T-helper 1 cell treated with Interleukin-12 subunit alpha and Interleukin-12 subunit beta and Interleukin-4 antibody, amounts not matched to agents 30 μg/mL and 1 μg/mL, for 36 hours (primary cell): ENCODE data around the gene CEP68.
"Not testable (repeated sequence)": the region's sequence is repeated elsewhere in the genome, so short reads cannot be mapped to it uniquely, and the experiment has no call there.

ENCODE experiments used
- H3K27ac Mint-ChIP-seq: one replicate; pipeline ENCODE4 v1.8.0; 2021; ENCODE audit warnings: mild to moderate bottlenecking, mixed read lengths
- H3K27me3 Mint-ChIP-seq: one replicate; pipeline ENCODE4 v1.8.0; 2021; ENCODE audit warnings: low read depth, mixed read lengths
- H3K36me3 Mint-ChIP-seq: one replicate; pipeline ENCODE4 v1.8.0; 2021; ENCODE audit warnings: low read depth, mixed read lengths
- H3K4me1 Mint-ChIP-seq: one replicate; pipeline ENCODE4 v1.8.0; 2021; ENCODE audit warnings: low read depth, mixed read lengths
- H3K4me3 Mint-ChIP-seq: one replicate; pipeline ENCODE4 v1.8.0; 2021; ENCODE audit warnings: mild to moderate bottlenecking, moderate library complexity, mixed read lengths
- H3K9me3 Mint-ChIP-seq: one replicate; pipeline ENCODE4 v1.8.0; 2021; ENCODE audit warnings: mixed read lengths

Gene CEP68, protein sequence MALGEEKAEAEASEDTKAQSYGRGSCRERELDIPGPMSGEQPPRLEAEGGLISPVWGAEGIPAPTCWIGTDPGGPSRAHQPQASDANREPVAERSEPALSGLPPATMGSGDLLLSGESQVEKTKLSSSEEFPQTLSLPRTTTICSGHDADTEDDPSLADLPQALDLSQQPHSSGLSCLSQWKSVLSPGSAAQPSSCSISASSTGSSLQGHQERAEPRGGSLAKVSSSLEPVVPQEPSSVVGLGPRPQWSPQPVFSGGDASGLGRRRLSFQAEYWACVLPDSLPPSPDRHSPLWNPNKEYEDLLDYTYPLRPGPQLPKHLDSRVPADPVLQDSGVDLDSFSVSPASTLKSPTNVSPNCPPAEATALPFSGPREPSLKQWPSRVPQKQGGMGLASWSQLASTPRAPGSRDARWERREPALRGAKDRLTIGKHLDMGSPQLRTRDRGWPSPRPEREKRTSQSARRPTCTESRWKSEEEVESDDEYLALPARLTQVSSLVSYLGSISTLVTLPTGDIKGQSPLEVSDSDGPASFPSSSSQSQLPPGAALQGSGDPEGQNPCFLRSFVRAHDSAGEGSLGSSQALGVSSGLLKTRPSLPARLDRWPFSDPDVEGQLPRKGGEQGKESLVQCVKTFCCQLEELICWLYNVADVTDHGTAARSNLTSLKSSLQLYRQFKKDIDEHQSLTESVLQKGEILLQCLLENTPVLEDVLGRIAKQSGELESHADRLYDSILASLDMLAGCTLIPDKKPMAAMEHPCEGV

DNA sequence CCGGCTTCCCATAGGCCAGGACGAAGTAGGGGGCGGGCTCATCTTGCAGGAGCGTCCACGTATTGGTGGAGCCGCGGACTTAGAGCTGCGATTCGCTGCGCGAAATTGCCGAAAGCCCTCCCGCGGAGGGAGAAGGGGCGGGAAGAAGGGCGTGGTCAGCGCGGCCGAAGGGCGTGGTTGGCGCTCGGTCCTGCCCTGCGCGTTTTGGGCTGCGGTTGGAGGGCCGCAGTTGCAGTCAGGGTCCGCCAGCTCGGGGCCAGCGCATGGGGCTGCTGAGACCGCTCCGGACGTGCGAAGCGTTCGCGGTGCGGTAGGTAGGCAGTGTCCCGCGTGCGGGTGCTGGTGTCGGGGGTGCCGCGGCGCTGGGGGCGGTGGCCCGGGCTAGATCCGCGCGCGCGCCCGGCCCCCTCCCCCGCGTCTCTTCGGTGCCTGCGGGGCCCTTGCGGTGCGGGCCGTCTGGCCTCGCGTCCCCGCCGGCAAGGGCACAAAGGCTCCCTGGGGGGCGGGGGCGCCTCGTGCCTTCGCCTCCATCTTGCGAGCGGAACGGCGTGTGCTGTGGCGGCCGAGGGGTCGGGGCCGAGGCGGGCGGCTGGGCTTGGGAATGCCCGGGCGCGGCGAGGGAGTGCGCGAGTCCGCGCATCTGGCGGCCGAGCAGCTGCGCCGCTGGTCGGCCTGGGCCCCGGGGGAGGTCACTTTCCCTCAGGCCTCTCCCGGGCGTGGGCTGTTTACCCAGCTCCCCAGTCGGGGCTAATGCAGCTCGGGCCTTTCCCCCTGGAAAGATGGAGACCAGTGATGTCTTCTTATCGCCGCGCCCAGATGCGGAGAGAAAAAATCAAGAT lies at the start of gene CEP68:
TSS of gene CEP68 (plus strand) at position 202 of the 839 bp plus-strand sequence. CDS start 13,029 bp downstream, outside the sequence.
- H3K27ac Mint-ChIP-seq: peak within 1 kb of the TSS; percentile 87

DNA sequence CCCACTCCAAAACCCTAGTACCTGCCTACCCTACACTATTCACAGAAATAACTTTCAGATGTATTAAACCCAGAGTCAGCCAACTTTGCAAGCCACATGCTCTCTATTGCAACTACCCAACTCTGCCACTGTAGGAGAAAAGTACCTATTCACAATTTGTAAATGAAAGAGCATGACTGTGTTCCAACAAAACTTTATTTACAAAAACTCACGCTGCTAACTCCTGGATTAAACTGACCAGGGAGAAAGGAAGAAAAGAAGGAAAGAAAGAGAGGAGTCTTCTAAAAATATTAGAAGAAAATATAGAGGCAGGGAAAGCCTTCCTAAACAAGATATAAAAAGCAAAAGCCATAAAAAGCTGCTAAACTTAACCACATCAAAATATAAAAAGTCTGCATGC lies 42.4 kb upstream of the CEP68 start:
- no peak overlapping the region for H3K27ac Mint-ChIP-seq
- peaks cover 14% of the 10 kb centered on the region for H3K4me1 Mint-ChIP-seq
- no peaks in the 10 kb centered on the region for H3K27me3 Mint-ChIP-seq
- peaks cover 49% of the 10 kb centered on the region for H3K36me3 Mint-ChIP-seq
- no peaks in the 10 kb centered on the region for H3K9me3 Mint-ChIP-seq
- H3K4me3 Mint-ChIP-seq: no peak overlapping the region

More for the DNA sequence above, at the start of gene CEP68:
- Mint-ChIP-seq H3K9me3 (no peaks in the 10 kb centered on the region), H3K36me3 (peaks cover 3% of the 10 kb centered on the region), H3K4me3 (peak within 1 kb of the TSS; percentile 95), H3K27me3 (peaks cover 6% of the 10 kb centered on the region), H3K4me1 (peaks cover 48% of the 10 kb centered on the region)

DNA sequence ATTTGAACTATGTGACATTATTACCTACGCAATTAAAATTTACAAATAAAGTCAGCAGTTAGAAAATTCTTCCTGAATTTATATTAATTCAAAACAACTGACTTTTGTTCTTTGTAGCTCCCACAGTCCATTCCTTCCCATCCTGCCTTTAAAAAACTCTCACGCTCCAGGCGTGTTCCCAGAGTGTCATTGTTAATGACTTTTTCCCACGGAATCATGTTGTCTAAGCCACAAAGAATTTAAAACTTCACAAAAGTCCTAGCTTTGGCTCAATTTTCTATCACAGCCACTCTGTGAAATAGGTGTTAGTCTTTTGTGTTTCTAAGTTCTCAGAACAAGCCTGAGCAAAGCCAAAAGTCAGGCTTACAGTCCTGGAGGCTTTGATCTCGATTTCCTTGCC lies 40.5 kb upstream of the CEP68 start:
- Mint-ChIP-seq H3K36me3 (peaks cover 53% of the 10 kb centered on the region), H3K9me3 (no peaks in the 10 kb centered on the region), H3K4me3 (no peak overlapping the region), H3K27ac (no peak overlapping the region), H3K4me1 (peaks cover 14% of the 10 kb centered on the region), H3K27me3 (no peaks in the 10 kb centered on the region)

DNA sequence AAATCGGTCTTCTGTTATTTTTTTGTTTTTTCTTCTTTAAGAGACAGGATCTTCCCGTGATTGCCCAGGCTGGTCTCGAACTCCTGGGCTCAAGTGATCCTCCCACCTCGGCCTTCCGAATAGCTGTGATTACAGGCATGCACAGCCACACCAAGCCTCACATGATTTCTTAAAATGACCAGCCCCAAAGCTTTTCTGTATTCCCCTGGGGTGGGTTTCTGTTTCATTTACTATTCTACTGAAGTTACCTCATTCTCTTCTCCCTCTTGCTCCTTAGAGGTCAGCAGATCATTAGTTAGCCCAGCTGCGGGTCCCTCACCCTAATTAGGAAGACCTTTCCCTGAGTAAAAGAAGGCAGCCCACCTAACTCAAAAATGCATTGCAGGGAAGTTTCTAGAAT lies 39.4 kb upstream of the CEP68 start:
- peak overlapping the region; percentile 60 for H3K27ac Mint-ChIP-seq
- H3K36me3 Mint-ChIP-seq: peaks cover 51% of the 10 kb centered on the region
- no peaks in the 10 kb centered on the region for H3K27me3 Mint-ChIP-seq
- no peaks in the 10 kb centered on the region for H3K9me3 Mint-ChIP-seq
- H3K4me3 Mint-ChIP-seq: no peak overlapping the region
- peaks cover 14% of the 10 kb centered on the region for H3K4me1 Mint-ChIP-seq

DNA sequence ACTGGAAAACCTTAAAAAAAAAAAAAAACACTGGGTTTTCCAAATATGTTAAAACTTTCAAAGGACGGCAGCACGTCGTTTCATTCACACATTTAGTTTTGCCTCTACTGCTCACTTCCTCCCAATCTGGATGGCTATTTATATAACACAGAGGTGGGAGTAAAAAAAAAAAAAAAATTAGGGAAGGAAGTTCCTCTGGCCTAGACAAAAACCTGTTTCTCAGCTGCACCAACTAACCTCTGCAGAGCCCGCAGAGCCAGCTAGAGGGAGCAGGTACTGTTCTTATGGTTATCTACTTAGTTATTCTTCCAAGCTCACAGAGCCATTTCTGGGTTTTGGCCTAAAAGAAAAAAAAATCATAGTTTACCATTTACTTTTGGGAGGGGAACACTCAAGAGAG lies 38.9 kb upstream of the CEP68 start:
- Mint-ChIP-seq H3K4me3 (no peak overlapping the region), H3K27me3 (no peaks in the 10 kb centered on the region), H3K4me1 (peaks cover 14% of the 10 kb centered on the region), H3K36me3 (peaks cover 49% of the 10 kb centered on the region), H3K9me3 (no peaks in the 10 kb centered on the region), H3K27ac (no peak overlapping the region)

DNA sequence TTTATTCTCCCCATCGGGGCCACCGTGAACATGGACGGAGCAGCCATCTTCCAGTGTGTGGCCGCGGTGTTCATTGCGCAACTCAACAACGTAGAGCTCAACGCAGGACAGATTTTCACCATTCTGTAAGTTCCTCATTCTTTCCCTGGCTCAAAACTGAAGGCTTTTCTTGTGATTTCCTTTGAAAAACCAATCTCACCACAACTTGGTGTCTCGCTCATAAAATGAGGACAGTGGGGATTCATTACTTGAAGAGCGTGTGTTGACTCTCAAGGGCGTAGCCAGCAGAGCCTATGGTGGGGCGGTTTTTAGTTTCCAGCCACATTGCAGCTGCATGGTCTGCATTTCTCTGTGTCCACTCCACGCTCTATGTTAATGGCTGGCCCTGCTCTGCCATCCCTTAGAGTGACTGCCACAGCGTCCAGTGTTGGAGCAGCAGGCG lies 38.1 kb upstream of the CEP68 start:
- peaks cover 12% of the 10 kb centered on the region for H3K4me1 Mint-ChIP-seq
- H3K27me3 Mint-ChIP-seq: no peaks in the 10 kb centered on the region
- no peak overlapping the region for H3K27ac Mint-ChIP-seq
- H3K9me3 Mint-ChIP-seq: no peaks in the 10 kb centered on the region
- peaks cover 48% of the 10 kb centered on the region for H3K36me3 Mint-ChIP-seq
- H3K4me3 Mint-ChIP-seq: no peak overlapping the region

DNA sequence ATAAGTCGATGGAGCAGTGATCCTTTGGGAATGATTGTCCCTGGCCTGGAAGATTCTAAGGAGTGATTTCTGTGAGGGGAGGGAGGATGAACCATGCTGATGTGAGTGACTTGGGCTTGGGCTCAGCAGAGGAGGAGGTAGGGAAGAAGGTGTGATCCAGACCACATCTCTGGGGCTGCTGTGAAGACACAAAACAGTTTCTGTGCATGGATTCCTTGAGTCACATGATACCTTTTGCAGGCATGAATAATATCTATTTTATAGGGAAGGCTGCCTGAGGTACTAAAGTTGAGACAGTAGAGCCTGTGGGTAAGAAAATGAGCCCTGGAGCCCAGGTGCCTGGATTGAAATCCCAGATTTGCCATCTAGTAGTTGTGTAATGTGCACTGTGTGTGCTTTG lies 37.2 kb upstream of the CEP68 start:
- no peaks in the 10 kb centered on the region for H3K9me3 Mint-ChIP-seq
- no peaks in the 10 kb centered on the region for H3K27me3 Mint-ChIP-seq
- H3K4me3 Mint-ChIP-seq: no peak overlapping the region
- no peak overlapping the region for H3K27ac Mint-ChIP-seq
- H3K36me3 Mint-ChIP-seq: peaks cover 42% of the 10 kb centered on the region
- peaks cover 10% of the 10 kb centered on the region for H3K4me1 Mint-ChIP-seq

DNA sequence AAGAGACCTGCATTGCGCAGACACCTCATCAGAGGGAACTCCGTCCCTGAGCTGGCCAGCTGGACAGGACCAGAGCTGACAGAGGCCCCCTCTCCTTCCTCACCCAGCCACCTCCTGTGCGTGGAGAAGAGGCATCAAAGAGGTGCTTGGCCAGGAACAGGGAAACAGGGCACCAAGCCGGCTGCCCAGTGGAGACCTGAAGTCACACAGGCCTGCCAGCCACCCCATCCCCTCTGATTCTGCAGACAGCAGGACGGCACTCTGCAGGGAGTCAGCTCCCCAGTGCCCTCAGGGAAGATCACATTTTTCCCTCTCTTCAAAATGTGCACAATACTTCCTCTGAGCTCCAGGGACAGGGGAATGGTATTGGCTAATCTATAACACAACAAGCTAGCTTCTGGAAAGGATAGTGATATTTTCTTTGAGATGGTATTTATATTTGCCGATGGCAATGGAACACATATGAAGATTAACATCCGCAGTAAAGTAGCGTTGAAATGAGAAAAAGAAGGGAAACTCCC lies 36.5 kb upstream of the CEP68 start:
- Mint-ChIP-seq H3K36me3 (peaks cover 42% of the 10 kb centered on the region), H3K27ac (no peak overlapping the region), H3K4me1 (peaks cover 15% of the 10 kb centered on the region), H3K9me3 (no peaks in the 10 kb centered on the region), H3K4me3 (no peak overlapping the region), H3K27me3 (no peaks in the 10 kb centered on the region)

DNA sequence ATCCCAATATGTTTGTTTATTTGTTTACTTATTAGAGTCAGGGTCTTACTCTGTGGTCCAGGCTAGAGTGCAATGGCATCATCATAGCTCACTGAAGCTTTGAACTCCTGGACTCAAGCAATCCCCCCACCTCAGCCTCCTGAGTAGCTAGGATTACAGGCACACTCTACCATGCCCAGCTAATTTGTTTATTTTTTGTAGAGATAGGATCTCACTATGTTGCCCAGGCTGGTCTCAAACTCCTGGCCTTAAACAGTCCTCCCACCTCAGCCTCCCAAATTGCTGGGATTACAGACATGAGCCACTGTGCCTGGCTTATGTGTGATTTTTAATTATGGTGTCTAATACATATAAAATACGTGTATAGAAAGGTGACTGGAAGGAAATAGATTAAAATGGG lies 36.0 kb upstream of the CEP68 start:
- H3K27ac Mint-ChIP-seq, H3K9me3 Mint-ChIP-seq, H3K27me3 Mint-ChIP-seq, H3K4me3 Mint-ChIP-seq: not testable (repeated sequence)
- H3K36me3 Mint-ChIP-seq: peaks cover 38% of the 10 kb centered on the region
- H3K4me1 Mint-ChIP-seq: peaks cover 15% of the 10 kb centered on the region

DNA sequence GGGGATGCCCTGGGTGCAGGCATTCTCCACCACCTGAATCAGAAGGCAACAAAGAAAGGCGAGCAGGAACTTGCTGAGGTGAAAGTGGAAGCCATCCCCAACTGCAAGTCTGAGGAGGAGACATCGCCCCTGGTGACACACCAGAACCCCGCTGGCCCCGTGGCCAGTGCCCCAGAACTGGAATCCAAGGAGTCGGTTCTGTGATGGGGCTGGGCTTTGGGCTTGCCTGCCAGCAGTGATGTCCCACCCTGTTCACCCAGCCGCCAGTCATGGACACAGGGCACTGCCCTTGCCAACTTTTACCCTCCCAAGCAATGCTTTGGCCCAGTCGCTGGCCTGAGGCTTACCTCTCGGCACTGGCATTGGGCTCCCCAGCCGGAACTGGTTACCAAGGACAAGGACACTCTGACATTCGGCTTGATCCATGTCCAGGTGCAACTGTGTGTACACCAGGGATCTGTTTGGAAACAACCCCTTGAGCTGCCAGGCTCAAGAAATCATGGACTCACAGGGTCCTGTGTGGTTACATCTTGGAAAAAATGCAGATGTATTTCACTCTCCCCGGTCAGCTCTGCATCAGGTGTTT lies 35.2 kb upstream of the CEP68 start:
- H3K36me3 Mint-ChIP-seq: peaks cover 34% of the 10 kb centered on the region
- H3K4me1 Mint-ChIP-seq: peaks cover 19% of the 10 kb centered on the region
- no peaks in the 10 kb centered on the region for H3K9me3 Mint-ChIP-seq
- no peak overlapping the region for H3K4me3 Mint-ChIP-seq
- no peak overlapping the region for H3K27ac Mint-ChIP-seq
- H3K27me3 Mint-ChIP-seq: no peaks in the 10 kb centered on the region

DNA sequence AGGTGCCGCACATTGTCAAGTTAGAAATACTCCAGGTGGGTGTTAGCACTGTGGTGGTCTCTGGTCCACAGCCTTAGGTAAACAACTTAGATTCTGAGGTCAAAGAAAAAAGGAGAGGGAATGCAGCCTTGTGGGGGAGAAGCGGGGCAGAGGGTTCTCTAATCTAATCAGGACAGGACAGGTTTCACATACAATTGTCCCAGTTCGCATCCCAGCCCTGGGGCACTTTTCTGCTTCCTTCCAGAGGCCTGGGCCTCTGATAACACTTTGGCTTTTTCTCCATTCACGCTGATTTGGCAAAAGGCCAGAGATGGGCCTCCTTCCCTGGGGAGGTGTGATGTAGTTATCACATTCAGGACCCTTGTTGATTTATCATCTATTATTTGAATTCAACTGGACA lies 34.5 kb upstream of the CEP68 start:
- Mint-ChIP-seq H3K4me3 (no peak overlapping the region), H3K36me3 (peaks cover 28% of the 10 kb centered on the region), H3K27me3 (no peaks in the 10 kb centered on the region), H3K27ac (no peak overlapping the region), H3K4me1 (peaks cover 19% of the 10 kb centered on the region), H3K9me3 (no peaks in the 10 kb centered on the region)

DNA sequence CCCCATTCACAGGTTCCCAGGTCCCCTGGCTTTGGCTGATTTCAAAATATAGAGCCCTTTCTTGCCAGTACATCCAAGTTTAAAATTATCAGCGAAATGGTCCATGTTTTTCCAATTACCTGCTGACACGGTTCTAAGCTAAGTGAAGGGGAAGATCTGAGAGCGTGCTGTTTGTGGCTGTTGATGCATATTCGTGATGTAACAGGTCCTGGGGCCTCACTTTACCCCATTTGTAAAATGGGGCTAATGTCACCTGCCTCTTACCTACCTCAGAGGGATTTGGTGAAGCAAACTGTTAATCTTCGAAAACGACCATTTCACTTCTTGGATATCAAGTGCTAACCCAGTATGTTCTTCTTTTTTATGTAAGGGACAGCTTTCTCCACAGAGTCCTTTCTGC lies 34.0 kb upstream of the CEP68 start:
- H3K27ac Mint-ChIP-seq: no peak overlapping the region
- no peak overlapping the region for H3K4me3 Mint-ChIP-seq
- H3K9me3 Mint-ChIP-seq: no peaks in the 10 kb centered on the region

DNA sequence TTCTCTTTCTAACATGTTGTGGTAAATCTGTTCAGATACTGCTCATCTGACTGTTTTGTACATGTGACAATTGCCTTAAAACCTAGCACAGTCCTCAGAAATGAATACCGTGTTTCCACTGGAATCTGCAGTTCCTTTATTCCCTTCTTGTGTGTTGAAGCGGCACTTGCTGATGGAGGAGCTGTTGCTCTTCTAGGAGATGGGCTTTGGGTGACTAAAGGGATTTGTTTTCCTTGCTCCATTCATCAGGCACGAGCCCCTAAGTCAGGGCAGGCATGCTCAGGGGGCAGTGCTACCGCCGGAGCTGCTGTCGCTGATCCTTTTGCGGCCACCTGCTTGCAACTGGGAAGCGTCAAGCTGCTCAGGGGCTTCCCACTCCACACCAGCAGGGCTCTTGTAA lies 32.5 kb upstream of the CEP68 start:
- H3K4me1 Mint-ChIP-seq: peaks cover 9% of the 10 kb centered on the region
- no peaks in the 10 kb centered on the region for H3K27me3 Mint-ChIP-seq
- H3K27ac Mint-ChIP-seq: no peak overlapping the region
- no peaks in the 10 kb centered on the region for H3K9me3 Mint-ChIP-seq
- peaks cover 12% of the 10 kb centered on the region for H3K36me3 Mint-ChIP-seq
- no peak overlapping the region for H3K4me3 Mint-ChIP-seq

More for the DNA sequence above, 34.0 kb upstream of the CEP68 start:
- H3K4me1 Mint-ChIP-seq: peaks cover 19% of the 10 kb centered on the region
- no peaks in the 10 kb centered on the region for H3K27me3 Mint-ChIP-seq
- H3K36me3 Mint-ChIP-seq: peaks cover 25% of the 10 kb centered on the region
